Endothelial cell of coronary artery (primary cell): ENCODE data around the gene ZMAT5. TPM values are rescaled to one million over a fixed set of nuclear protein-coding genes. Genes with fewer than 3 reads are reported as not detected.

Experiments used
- total RNA-seq: library from RNA; depleted of rRNA; stranded (reverse); fragments of >200 nt; gene quantifications from 2 replicates; pipeline ENCODE4 v1.2.3, GENCODE V29; 2014

ZMAT5 gene, protein sequence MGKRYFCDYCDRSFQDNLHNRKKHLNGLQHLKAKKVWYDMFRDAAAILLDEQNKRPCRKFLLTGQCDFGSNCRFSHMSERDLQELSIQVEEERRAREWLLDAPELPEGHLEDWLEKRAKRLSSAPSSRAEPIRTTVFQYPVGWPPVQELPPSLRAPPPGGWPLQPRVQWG
- 13.3 and 15.7 TPM in 2 replicates for total RNA-seq

DNA sequence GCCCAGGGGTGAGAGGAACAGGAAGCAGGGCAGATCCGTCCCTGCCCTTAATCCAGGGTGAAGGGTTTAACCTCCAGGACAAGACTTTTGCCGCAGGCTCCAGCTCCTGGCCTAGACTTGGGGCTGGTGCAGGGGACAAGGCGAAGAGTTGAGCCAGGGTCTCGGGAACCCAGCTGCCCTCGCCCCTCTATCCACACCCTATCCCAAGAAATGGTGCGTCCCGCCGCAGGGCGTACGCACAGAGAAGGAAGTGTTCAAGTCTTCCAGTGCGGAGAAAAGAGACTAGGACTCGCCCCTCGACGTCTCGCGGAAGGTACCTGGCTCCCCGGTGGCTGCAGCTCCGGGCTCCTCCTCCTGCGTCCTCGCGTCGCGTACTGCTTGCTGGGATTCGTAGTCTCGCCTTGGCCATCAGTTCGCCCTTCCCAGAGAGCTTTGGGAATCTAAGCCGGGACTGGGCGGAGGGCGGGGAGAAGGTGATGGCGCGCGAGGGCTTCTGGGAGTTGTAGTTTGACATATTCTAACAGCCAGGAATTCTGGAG is at the start of gene ZMAT5:
Gene ZMAT5, minus strand, starts transcription at position 376 of the 539 bp plus-strand sequence. CDS start 18,463 bp downstream, outside the sequence.

DNA sequence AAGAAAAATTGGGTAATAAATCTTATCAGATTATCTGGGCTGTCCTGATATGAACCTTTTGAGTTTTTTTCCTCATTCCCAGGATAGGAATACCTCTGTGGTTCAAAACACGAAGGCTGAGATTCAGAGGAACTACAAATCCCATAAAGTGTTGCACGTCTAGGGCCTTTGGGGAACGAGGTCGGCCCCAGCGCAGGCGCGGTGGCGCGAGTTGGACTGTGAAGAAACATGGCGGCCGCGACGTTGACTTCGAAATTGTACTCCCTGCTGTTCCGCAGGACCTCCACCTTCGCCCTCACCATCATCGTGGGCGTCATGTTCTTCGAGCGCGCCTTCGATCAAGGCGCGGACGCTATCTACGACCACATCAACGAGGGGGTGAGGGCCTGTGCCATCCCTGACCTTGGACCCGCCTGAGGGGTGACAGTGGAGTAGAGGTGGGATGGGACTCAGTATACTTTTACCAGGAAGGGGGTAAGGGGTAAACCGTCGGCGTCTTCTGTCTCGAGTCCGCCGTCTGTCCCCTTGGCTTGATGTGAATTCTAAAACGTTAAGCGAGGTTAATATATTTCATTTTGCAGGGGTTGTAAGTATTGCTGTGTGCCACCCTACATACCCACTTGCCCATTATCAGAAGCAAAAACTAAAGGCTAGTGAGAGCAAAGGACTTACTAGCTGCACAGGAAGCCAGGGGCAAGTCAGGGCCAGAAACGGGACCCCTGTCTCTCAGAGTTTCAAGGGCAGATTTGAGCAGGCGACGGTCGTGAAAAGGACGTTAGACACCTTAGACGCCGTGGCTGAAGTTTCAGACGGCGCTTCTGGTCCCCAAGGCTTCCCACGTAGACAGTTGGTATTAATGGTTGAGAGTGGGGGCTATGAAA is 604 bp upstream of the ZMAT5 start, which contains the start of gene UQCR10:
Gene UQCR10, plus strand, starts transcription at position 199 of the 881 bp plus-strand sequence. Its CDS starts 30 bp downstream, at position 229.

DNA sequence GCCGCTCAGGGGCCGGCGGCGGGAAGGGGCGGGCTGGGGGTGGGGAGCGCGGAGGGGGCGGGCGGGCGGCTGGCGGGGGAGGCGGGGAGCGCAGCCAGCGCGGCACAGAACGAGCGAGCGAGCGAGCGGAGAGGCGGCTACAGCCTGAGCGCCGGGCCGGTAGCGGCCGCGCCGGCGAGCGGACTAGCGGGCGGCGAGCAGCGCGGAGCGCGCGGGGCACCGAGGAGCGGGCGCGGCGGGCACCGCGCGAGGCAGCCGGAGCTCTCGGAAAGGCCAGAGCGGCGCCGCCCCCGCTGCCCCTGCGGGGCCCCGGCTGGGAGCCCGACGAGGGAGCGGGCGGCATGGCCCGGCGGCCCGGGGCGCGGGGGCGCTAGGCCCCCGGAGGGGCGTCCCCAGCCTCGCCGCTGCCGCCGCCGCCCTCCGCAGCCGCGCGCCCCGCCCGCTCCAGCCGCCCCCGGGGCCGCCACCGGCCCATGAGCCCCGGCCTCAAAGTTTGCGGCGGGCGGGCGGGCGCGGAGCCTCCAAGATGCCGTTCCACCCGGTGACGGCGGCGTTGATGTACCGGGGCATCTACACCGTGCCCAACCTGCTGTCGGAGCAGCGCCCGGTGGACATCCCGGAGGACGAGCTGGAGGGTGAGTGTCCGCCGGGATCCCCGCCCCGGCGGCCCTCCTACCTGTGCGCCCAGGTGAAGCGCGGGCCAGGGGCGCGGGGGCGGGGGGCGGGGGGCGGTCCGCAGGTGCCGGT is 46.7 kb downstream of the ZMAT5 start, which contains the start of gene CABP7:
Gene CABP7, plus strand, starts transcription at position 105 of the 747 bp plus-strand sequence. Its CDS starts 422 bp downstream, at position 527.

Other genes with a start within 250 kb of the ZMAT5 start
- 49.3 and 53.6 TPM in 2 replicates for gene THOC5, start 213.2 kb downstream of the ZMAT5 start, total RNA-seq
- 30.9 and 32.5 TPM in 2 replicates for gene NIPSNAP1, start 185.9 kb downstream of the ZMAT5 start, total RNA-seq
- gene NF2, start 163.4 kb downstream of the ZMAT5 start, total RNA-seq: 93.5 and 98.7 TPM in 2 replicates
- gene CABP7, start 47.0 kb downstream of the ZMAT5 start, total RNA-seq: under 0.01 TPM in 2 replicates
- gene UQCR10, start 362 bp upstream of the ZMAT5 start, total RNA-seq: 74.5 and 89.1 TPM in 2 replicates
- 24.3 and 28.2 TPM in 2 replicates for gene ASCC2, start 71.3 kb upstream of the ZMAT5 start, total RNA-seq
- gene MTMR3, start 116.2 kb upstream of the ZMAT5 start, total RNA-seq: 19.0 and 25.1 TPM in 2 replicates